CD4-positive, alpha-beta memory T cell (primary cell): ENCODE measurements around the gene ST3GAL2. TPM values are rescaled to one million over a fixed set of nuclear protein-coding genes. Genes with fewer than 3 reads are reported as not detected.
"Not testable (repeated sequence)": the region's sequence is repeated elsewhere in the genome, so short reads cannot be mapped to it uniquely, and the experiment has no call there.

Source experiments
- CTCF ChIA-PET: fragments of 350-600 bp; sonication (Branson Sonifier 250); formaldehyde crosslinking; loops from one replicate; lab custom pipeline; 2021; ENCODE audit warnings: inconsistent platforms; ENCODE audit not compliant: partially characterized antibody; lab: Charles Lee
- POLR2A ChIA-PET: fragments of 350-600 bp; sonication (Branson Sonifier 250); formaldehyde crosslinking; loops from one replicate; lab custom pipeline; 2021; ENCODE audit not compliant: partially characterized antibody; lab: Charles Lee
- DNase-seq, 5 donors: peaks; one replicate each; pipeline versions ENCODE4 v3.0.0 to v3.0.0-alpha.2; 2020 to 2022; ENCODE audit warnings: mixed read lengths in 1 of 5
- H3K27ac ChIP-seq: one replicate; pipeline ENCODE4 v1.7.0; 2013; ENCODE audit warnings: low read depth, low read length
- H3K27me3 ChIP-seq: 2 replicates; pipeline ENCODE4 v1.7.0; 2013; ENCODE audit warnings: mild to moderate bottlenecking, low read length, moderate library complexity; ENCODE audit not compliant: insufficient read depth
- H3K36me3 ChIP-seq: 2 replicates; pipeline ENCODE4 v1.7.0; 2013; ENCODE audit warnings: mild to moderate bottlenecking, low read length, moderate library complexity; ENCODE audit not compliant: insufficient read depth
- H3K4me1 ChIP-seq: 2 replicates; pipeline ENCODE4 v1.7.0; 2013; ENCODE audit warnings: mild to moderate bottlenecking, low read length, moderate library complexity; ENCODE audit not compliant: insufficient read depth
- H3K4me3 ChIP-seq, 2 donors: one replicate each; pipeline ENCODE4 v1.7.0; 2013; ENCODE audit warnings: low read length in 2 of 2, mild to moderate bottlenecking in 1 of 2
- H3K9me3 ChIP-seq, 2 donors: one replicate each; pipeline ENCODE4 v1.7.0; 2013; ENCODE audit warnings: low read length in 2 of 2, control low read depth in 1 of 2; ENCODE audit not compliant: control insufficient read depth in 1 of 2
- H3K27ac Mint-ChIP-seq, 7 donors: one replicate each; pipeline ENCODE4 v1.8.0; 2020 to 2021; ENCODE audit warnings: mixed read lengths in 7 of 7, mild to moderate bottlenecking in 6 of 7, inconsistent platforms in 3 of 7, moderate library complexity in 3 of 7
- H3K27me3 Mint-ChIP-seq, 2 donors: one replicate each; pipeline ENCODE4 v1.8.0; 2020 to 2021; ENCODE audit warnings: mixed read lengths in 2 of 2
- H3K36me3 Mint-ChIP-seq, 2 donors: one replicate each; pipeline ENCODE4 v1.8.0; 2020 to 2021; ENCODE audit warnings: mixed read lengths in 2 of 2, inconsistent platforms in 1 of 2, mild to moderate bottlenecking in 1 of 2
- H3K4me1 Mint-ChIP-seq, 4 donors: one replicate each; pipeline ENCODE4 v1.8.0; 2020 to 2021; ENCODE audit warnings: mixed read lengths in 4 of 4, mild to moderate bottlenecking in 1 of 4
- H3K4me3 Mint-ChIP-seq, 8 donors: one replicate each; pipeline ENCODE4 v1.8.0; 2020 to 2021; ENCODE audit warnings: mixed read lengths in 8 of 8, mild to moderate bottlenecking in 7 of 8, moderate library complexity in 6 of 8, inconsistent platforms in 3 of 8
- H3K9me3 Mint-ChIP-seq, 8 donors: one replicate each; pipeline ENCODE4 v1.8.0; 2020 to 2021; ENCODE audit warnings: mixed read lengths in 8 of 8, mild to moderate bottlenecking in 5 of 8, inconsistent platforms in 3 of 8, moderate library complexity in 1 of 8
- intact Hi-C: fragments of 100-400 bp; cut with micrococcal nuclease; formaldehyde crosslinking; loops from one replicate; pipeline ENCODE4 v1.15.1; 2023
- polyA plus RNA-seq, 2 donors: library from polyadenylated mRNA; unstranded; fragments of 300-500 nt; fragmentation: Illumina TruSeq; gene quantifications; one replicate each; pipeline ENCODE4 v1.2.3, GENCODE V29; 2021
- total RNA-seq, 2 experiments: library from RNA; stranded (reverse); gene quantifications; one replicate each; pipeline ENCODE4 v1.2.3, GENCODE V29; 2021

The ST3GAL2 gene
- total and polyA plus RNA-seq, 4 experiments from 2014 or later, result 10.0 to 30.8 (median 21.7) TPM

DNA sequence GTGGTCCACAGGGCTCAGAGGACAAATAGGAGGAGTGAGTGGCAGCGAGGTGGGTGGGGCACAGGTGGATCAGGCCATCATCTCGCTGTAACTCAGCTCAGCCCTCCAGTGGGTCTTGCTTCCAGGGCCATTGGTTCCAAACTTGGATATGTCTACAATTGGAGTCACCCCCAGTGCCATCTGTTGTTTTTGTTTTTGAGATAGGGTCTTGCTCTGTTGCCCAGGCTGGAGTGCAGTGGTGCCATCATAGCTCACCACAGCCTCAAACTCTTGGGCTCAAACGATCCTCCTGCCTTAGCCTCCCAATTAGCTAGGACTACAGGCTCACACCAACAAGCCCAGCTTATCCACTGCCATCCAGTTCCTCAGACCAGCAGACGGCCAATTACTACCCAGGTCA lies 46.3 kb downstream of the ST3GAL2 start:
- H3K9me3 Mint-ChIP-seq, result no peaks in the 10 kb centered on the region
- no peak overlapping the region for H3K4me3 Mint-ChIP-seq
- ChIA-PET POLR2A (interaction anchor here (1.0 to 2.4 kb wide), 2 partner anchors 11 to 12 kb away, joined by 3 to 12 read pairs; no protein-coding TSS in a partner anchor), CTCF (interaction anchor here (0.9 to 2.0 kb wide), 6 partner anchors 8 to 262 kb away, joined by 3 to 6 read pairs (median 4); no protein-coding TSS in a partner anchor)
- DNase-seq, result no peak
- no peaks in the 10 kb centered on the region for H3K27me3 Mint-ChIP-seq
- Histone ChIP-seq H3K4me1 (no peaks in the 10 kb centered on the region), H3K27ac (no peak overlapping the region), H3K4me3 (no peak overlapping the region), H3K9me3 (no peaks in the 10 kb centered on the region), H3K27me3 (no peaks in the 10 kb centered on the region), H3K36me3 (peaks cover 5% of the 10 kb centered on the region)
- intact Hi-C loops, result no loop called here
- peaks cover 0 to 2% (median 0%) of the 10 kb centered on the region in 4 donors for H3K4me1 Mint-ChIP-seq
- H3K27ac Mint-ChIP-seq, result peak overlapping the region in 2 of 7 donors; percentile 29 to 42
- peaks cover 6 to 7% of the 10 kb centered on the region in 2 donors for H3K36me3 Mint-ChIP-seq

- Mint-ChIP-seq H3K9me3 (no peaks in the 10 kb centered on the region), H3K27ac (peak overlapping the region in 1 of 7 donors; percentile 44), H3K4me1 (peaks cover 0 to 2% (median 0%) of the 10 kb centered on the region in 4 donors), H3K4me3 (no peak overlapping the region), H3K27me3 (no peaks in the 10 kb centered on the region), H3K36me3 (peaks cover 6 to 7% of the 10 kb centered on the region in 2 donors)
- Histone ChIP-seq H3K36me3 (peaks cover 5% of the 10 kb centered on the region), H3K9me3 (no peaks in the 10 kb centered on the region), H3K27ac (no peak overlapping the region), H3K4me3 (no peak overlapping the region), H3K4me1 (no peaks in the 10 kb centered on the region), H3K27me3 (no peaks in the 10 kb centered on the region)
- POLR2A ChIA-PET, result interaction anchor here (1.0 kb wide), 1 partner anchor 11 kb away, joined by 3 read pairs; no protein-coding TSS in a partner anchor
- DNase-seq, result no peak
- intact Hi-C loops, result no loop called here
- CTCF ChIA-PET, result interaction anchor here (0.9 to 2.0 kb wide), 6 partner anchors 9 to 263 kb away, joined by 3 to 6 read pairs (median 4); no protein-coding TSS in a partner anchor
Measured at GRCh38 chr16:70391881-70392481, 46.9 kb downstream of the ST3GAL2 start.

DNA sequence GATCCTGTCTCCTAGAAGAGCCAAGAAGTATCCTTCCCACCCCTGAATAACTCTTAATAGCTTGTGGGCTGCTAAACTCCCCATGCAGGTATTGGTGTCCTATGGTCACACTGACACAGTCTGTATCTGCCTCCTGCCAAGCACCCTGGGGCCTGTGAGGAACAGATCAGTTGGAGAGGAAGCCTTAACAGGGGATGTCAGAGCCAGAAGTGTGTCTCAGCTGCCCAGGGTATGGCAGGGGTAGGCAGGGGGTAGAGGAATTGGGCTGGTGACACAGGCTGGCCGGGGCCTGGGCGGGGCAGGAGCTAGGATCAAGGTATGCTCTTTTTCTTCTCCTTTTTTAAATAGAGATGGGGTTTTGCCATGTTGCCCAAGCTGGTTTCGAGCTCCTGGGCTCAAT lies 47.5 kb downstream of the ST3GAL2 start:
- no peaks in the 10 kb centered on the region for H3K9me3 ChIP-seq
- H3K36me3 Mint-ChIP-seq, result peaks cover 6 to 7% of the 10 kb centered on the region in 2 donors
- POLR2A ChIA-PET, result interaction anchor here (1.0 kb wide), 1 partner anchor 10 kb away, joined by 3 read pairs; no protein-coding TSS in a partner anchor
- no peak for DNase-seq
- no peak overlapping the region for H3K27ac ChIP-seq
- H3K4me1 ChIP-seq, result no peaks in the 10 kb centered on the region
- H3K27me3 Mint-ChIP-seq, result no peaks in the 10 kb centered on the region
- intact Hi-C loops, result no loop called here
- no peaks in the 10 kb centered on the region for H3K9me3 Mint-ChIP-seq
- peak overlapping the region in 3 of 7 donors; percentile 10 to 65 (median 44) for H3K27ac Mint-ChIP-seq
- no peak overlapping the region for H3K4me3 ChIP-seq
- peaks cover 0 to 2% (median 0%) of the 10 kb centered on the region in 4 donors for H3K4me1 Mint-ChIP-seq
- CTCF ChIA-PET, result interaction anchor here (1.2 to 1.6 kb wide), 3 partner anchors 9 to 18 kb away, joined by 3 to 4 read pairs (median 3); no protein-coding TSS in a partner anchor
- no peaks in the 10 kb centered on the region for H3K27me3 ChIP-seq
- peaks cover 5% of the 10 kb centered on the region for H3K36me3 ChIP-seq
- no peak overlapping the region for H3K4me3 Mint-ChIP-seq

DNA sequence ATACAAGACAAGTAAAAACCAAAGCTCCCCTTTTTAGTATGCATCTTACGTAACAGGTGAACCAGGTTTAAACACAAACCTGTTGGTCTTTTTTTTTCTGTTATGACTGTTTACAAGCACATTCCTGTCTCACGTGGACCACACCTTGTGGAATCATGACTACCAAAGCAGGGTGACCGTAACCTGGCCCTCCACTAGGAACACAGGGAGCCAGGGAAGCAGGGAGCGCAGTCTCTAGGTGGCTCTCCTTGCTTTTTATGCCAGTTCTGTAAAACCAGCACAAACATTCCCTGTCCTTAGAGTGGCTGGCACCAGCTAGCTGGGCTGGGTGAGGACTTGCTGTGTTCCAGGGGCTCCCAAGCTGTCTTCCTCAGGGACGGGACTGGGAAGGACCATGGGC lies 48.1 kb downstream of the ST3GAL2 start:
- DNase-seq, result no peak
- H3K27me3 Mint-ChIP-seq, result no peaks in the 10 kb centered on the region
- H3K4me3 Mint-ChIP-seq, result no peak overlapping the region
- CTCF ChIA-PET, result interaction anchor here (0.6 to 1.2 kb wide), 2 partner anchors 18 to 21 kb away, joined by 3 read pairs; no protein-coding TSS in a partner anchor
- H3K4me1 ChIP-seq, result no peaks in the 10 kb centered on the region
- no peaks in the 10 kb centered on the region for H3K9me3 Mint-ChIP-seq
- intact Hi-C loops, result no loop called here
- H3K9me3 ChIP-seq, result no peaks in the 10 kb centered on the region
- H3K36me3 Mint-ChIP-seq, result peaks cover 6 to 7% of the 10 kb centered on the region in 2 donors
- H3K4me3 ChIP-seq, result no peak overlapping the region
- H3K36me3 ChIP-seq, result peaks cover 5% of the 10 kb centered on the region
- no peak overlapping the region for H3K27ac ChIP-seq
- peak overlapping the region in 3 of 7 donors; percentile 48 to 70 (median 65) for H3K27ac Mint-ChIP-seq
- H3K4me1 Mint-ChIP-seq, result peaks cover 0 to 2% (median 0%) of the 10 kb centered on the region in 4 donors
- H3K27me3 ChIP-seq, result no peaks in the 10 kb centered on the region
- POLR2A ChIA-PET, result no interaction called here

DNA sequence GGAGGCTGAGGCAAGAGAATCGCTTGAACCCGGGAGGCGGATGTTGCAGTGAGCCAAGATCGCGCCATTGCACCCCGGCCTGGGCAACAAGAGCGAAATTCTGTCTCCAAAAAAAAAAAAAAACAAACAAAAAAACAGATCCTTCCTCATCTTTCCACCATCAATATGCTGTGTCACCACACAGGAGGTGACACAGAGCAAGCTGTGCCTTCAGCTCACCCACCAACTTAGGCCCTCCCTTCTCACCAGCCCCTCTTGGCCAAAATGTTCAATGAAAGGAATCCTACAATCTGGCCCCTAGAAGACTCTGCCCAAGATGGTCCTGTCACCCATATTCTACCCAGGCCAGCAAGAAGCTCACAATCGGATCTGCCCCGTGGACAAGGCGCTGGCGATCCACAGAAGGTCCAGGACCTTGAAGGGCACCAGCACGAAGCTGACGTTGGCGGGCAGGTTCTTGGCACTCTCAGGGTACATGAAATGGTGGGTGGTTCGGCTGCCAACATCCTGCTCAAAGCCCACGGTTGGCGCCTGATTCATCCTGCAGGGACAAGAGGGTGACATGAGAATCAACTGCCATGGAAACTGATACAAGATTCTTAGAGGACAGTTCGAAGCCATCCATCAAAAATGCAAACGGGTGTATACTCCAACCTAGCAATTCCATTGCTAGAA lies 50.8 kb downstream of the ST3GAL2 start:
- no peaks in the 10 kb centered on the region for H3K27me3 ChIP-seq
- peaks cover 0 to 10% (median 0%) of the 10 kb centered on the region in 4 donors for H3K4me1 Mint-ChIP-seq
- no peak overlapping the region for H3K27ac ChIP-seq
- DNase-seq, result no peak
- H3K9me3 Mint-ChIP-seq, result no peaks in the 10 kb centered on the region
- H3K36me3 Mint-ChIP-seq, result peaks cover 7 to 10% of the 10 kb centered on the region in 2 donors
- peaks cover 5% of the 10 kb centered on the region for H3K36me3 ChIP-seq
- H3K4me3 ChIP-seq, result no peak overlapping the region
- H3K9me3 ChIP-seq, result no peaks in the 10 kb centered on the region
- intact Hi-C loops, result no loop called here
- POLR2A ChIA-PET, result no interaction called here
- CTCF ChIA-PET, result interaction anchor here (0.7 kb wide), 2 partner anchors 9 to 1051 kb away, joined by 3 read pairs; no protein-coding TSS in a partner anchor
- H3K27ac Mint-ChIP-seq, result no peak overlapping the region
- no peak overlapping the region for H3K4me3 Mint-ChIP-seq
- H3K4me1 ChIP-seq, result no peaks in the 10 kb centered on the region
- H3K27me3 Mint-ChIP-seq, result no peaks in the 10 kb centered on the region

- H3K27ac Mint-ChIP-seq, H3K9me3 Mint-ChIP-seq, H3K27me3 ChIP-seq, H3K27ac ChIP-seq, DNase-seq, H3K4me3 Mint-ChIP-seq, CTCF ChIA-PET, H3K4me3 ChIP-seq, intact Hi-C loops, H3K4me1 ChIP-seq, H3K27me3 Mint-ChIP-seq, H3K9me3 ChIP-seq, H3K36me3 ChIP-seq, POLR2A ChIA-PET: not testable (repeated sequence)
- Mint-ChIP-seq H3K36me3 (peaks cover 7 to 13% of the 10 kb centered on the region in 2 donors), H3K4me1 (peaks cover 0 to 10% (median 2%) of the 10 kb centered on the region in 4 donors)
Measured at GRCh38 chr16:70386289-70386986, 52.5 kb downstream of the ST3GAL2 start.
